Measurements from ENCODE around the gene SERPINB4.

SERPINB4 gene

DNA sequence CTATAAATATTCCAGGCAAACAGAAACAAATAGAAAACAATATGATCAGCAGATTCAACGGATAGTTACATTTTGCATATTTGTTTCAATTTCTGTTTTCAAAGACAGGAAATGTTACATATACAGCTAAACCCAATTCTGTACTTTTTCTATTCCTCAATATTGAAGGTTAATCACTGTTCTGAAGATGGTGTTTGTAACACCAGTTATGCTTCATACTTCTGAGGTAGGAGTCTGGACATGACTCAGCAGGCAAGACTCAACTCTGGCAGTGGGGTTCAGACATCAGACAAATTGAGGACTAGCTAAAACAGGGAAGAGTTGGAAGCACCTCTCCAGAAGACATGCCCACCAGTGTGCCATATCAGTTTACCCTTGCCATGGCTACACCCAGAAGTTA is 40.3 kb downstream of the SERPINB4 start:
- no peaks in the 10 kb centered on the region for H3K4me1 ChIP-seq (ENCODE audit: control insufficient read depth, low read length)
- H3K9me2 ChIP-seq (replicated peaks; ENCODE audit: control insufficient read depth, low read length), result no peaks in the 10 kb centered on the region
- H3K79me2 ChIP-seq (ENCODE audit: control insufficient read depth, low read length), result no peaks in the 10 kb centered on the region
- H4K20me1 ChIP-seq (ENCODE audit: control insufficient read depth, insufficient read depth, low read depth, low read length), result no peaks in the 10 kb centered on the region
- no peaks in the 10 kb centered on the region for H3K27me3 ChIP-seq (ENCODE audit: control insufficient read depth, low read length)
- no peak overlapping the region for H3K4me3 ChIP-seq (ENCODE audit: low read length)
- H3K4me2 ChIP-seq (ENCODE audit: low read length), result no peak overlapping the region
- TF ChIP-seq, protein P1, sequence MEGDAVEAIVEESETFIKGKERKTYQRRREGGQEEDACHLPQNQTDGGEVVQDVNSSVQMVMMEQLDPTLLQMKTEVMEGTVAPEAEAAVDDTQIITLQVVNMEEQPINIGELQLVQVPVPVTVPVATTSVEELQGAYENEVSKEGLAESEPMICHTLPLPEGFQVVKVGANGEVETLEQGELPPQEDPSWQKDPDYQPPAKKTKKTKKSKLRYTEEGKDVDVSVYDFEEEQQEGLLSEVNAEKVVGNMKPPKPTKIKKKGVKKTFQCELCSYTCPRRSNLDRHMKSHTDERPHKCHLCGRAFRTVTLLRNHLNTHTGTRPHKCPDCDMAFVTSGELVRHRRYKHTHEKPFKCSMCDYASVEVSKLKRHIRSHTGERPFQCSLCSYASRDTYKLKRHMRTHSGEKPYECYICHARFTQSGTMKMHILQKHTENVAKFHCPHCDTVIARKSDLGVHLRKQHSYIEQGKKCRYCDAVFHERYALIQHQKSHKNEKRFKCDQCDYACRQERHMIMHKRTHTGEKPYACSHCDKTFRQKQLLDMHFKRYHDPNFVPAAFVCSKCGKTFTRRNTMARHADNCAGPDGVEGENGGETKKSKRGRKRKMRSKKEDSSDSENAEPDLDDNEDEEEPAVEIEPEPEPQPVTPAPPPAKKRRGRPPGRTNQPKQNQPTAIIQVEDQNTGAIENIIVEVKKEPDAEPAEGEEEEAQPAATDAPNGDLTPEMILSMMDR (IDR thresholded peaks at IDR 0.05; ENCODE audit: low read depth, low read length, poor library complexity, severe bottlenecking), result no peak
- no peak for TF ChIP-seq EZH2phosphoT487 (IDR thresholded peaks at IDR 0.05; ENCODE audit: borderline replicate concordance, low read length)
- no peak overlapping the region for H3K27ac ChIP-seq (ENCODE audit: low read depth, low read length)
- no peaks in the 10 kb centered on the region for H3K36me3 ChIP-seq (ENCODE audit: control insufficient read depth, low read length)
- no peaks in the 10 kb centered on the region for H3F3A ChIP-seq (ENCODE audit: control insufficient read depth, insufficient read depth)
- H3K9me3 ChIP-seq (ENCODE audit: control insufficient read depth, insufficient read depth, low read length), result no peaks in the 10 kb centered on the region

DNA sequence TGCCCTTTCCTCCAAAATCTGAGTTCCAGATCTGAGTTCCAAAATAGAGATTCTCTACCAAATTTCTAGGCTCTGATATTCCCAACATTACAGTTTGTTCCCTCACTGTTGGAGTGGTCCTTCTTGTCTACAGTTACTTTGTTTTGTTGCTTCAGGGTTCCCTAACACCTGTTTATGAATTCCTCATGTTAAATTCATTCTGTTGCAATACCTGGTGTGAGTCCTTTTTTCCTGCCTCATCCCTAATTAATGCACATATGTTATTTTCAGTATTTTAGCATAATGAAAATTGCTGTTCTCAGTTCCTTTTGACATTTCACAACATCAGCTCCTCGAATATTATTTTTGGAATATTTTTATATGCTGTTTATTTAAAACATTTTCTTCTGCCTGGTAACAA is 40.7 kb downstream of the SERPINB4 start:
- TF ChIP-seq, protein P1 (IDR thresholded peaks at IDR 0.05; ENCODE audit: low read depth, low read length, poor library complexity, severe bottlenecking), result no peak
- no peak for TF ChIP-seq EZH2phosphoT487 (IDR thresholded peaks at IDR 0.05; ENCODE audit: borderline replicate concordance, low read length)
- Histone ChIP-seq H3K36me3 (ENCODE audit: control insufficient read depth, low read length) (no peaks in the 10 kb centered on the region), H3K27ac (ENCODE audit: low read depth, low read length) (no peak overlapping the region), H3K4me3 (ENCODE audit: low read length) (no peak overlapping the region), H3K79me2 (ENCODE audit: control insufficient read depth, low read length) (no peaks in the 10 kb centered on the region), H3K9me2 (replicated peaks; ENCODE audit: control insufficient read depth, low read length) (no peaks in the 10 kb centered on the region), H4K20me1 (ENCODE audit: control insufficient read depth, insufficient read depth, low read depth, low read length) (no peaks in the 10 kb centered on the region), H3K27me3 (ENCODE audit: control insufficient read depth, low read length) (no peaks in the 10 kb centered on the region), H3F3A (ENCODE audit: control insufficient read depth, insufficient read depth) (no peaks in the 10 kb centered on the region), H3K4me2 (ENCODE audit: low read length) (no peak overlapping the region), H3K9me3 (ENCODE audit: control insufficient read depth, insufficient read depth, low read length) (no peaks in the 10 kb centered on the region), H3K4me1 (ENCODE audit: control insufficient read depth, low read length) (no peaks in the 10 kb centered on the region)

DNA sequence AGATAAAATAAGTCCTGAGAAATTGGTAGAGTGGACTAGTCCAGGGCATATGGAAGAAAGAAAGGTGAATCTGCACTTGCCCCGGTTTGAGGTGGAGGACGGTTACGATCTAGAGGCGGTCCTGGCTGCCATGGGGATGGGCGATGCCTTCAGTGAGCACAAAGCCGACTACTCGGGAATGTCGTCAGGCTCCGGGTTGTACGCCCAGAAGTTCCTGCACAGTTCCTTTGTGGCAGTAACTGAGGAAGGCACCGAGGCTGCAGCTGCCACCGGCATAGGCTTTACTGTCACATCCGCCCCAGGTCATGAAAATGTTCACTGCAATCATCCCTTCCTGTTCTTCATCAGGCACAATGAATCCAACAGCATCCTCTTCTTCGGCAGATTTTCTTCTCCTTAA is 47.1 kb downstream of the SERPINB4 start:
- Histone ChIP-seq H3K4me3 (ENCODE audit: low read length) (no peak overlapping the region), H4K20me1 (ENCODE audit: control insufficient read depth, insufficient read depth, low read depth, low read length) (no peaks in the 10 kb centered on the region), H3K27ac (ENCODE audit: low read depth, low read length) (no peak overlapping the region), H3K36me3 (ENCODE audit: control insufficient read depth, low read length) (no peaks in the 10 kb centered on the region), H3K79me2 (ENCODE audit: control insufficient read depth, low read length) (no peaks in the 10 kb centered on the region), H3K4me1 (ENCODE audit: control insufficient read depth, low read length) (no peaks in the 10 kb centered on the region), H3K4me2 (ENCODE audit: low read length) (no peak overlapping the region), H3K9me3 (ENCODE audit: control insufficient read depth, insufficient read depth, low read length) (no peaks in the 10 kb centered on the region), H3F3A (ENCODE audit: control insufficient read depth, insufficient read depth) (no peaks in the 10 kb centered on the region), H3K27me3 (ENCODE audit: control insufficient read depth, low read length) (no peaks in the 10 kb centered on the region), H3K9me2 (replicated peaks; ENCODE audit: control insufficient read depth, low read length) (no peaks in the 10 kb centered on the region)
- TF ChIP-seq EZH2phosphoT487 (IDR thresholded peaks at IDR 0.05; ENCODE audit: borderline replicate concordance, low read length), result no peak
- TF ChIP-seq, protein P1 (IDR thresholded peaks at IDR 0.05; ENCODE audit: low read depth, low read length, poor library complexity, severe bottlenecking), result no peak

DNA sequence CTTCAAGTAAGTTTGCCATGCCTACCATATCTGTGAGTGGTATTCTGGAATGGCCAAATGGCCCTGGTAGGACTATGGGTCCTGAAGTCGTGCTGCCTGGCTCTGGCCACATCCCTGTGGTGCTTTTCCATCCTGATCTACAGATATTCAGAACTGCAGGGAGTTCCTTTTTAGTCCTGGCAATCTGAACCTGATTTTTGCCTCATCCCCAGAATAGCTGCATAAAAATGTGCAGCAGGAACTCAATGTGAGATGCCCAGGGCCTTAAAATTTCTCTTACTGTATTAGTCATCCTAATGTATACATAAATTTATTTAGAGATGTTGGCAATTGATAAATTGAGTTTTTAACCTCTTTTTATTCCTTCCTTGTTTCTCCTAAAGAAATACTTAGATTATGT is 51.6 kb downstream of the SERPINB4 start:
- no peaks in the 10 kb centered on the region for H4K20me1 ChIP-seq (ENCODE audit: control insufficient read depth, insufficient read depth, low read depth, low read length)
- no peaks in the 10 kb centered on the region for H3K9me3 ChIP-seq (ENCODE audit: control insufficient read depth, insufficient read depth, low read length)
- H3K4me2 ChIP-seq (ENCODE audit: low read length), result no peak overlapping the region
- TF ChIP-seq, protein P1 (IDR thresholded peaks at IDR 0.05; ENCODE audit: low read depth, low read length, poor library complexity, severe bottlenecking), result no peak
- no peak for TF ChIP-seq EZH2phosphoT487 (IDR thresholded peaks at IDR 0.05; ENCODE audit: borderline replicate concordance, low read length)
- no peak overlapping the region for H3K4me3 ChIP-seq (ENCODE audit: low read length)
- no peaks in the 10 kb centered on the region for H3K4me1 ChIP-seq (ENCODE audit: control insufficient read depth, low read length)
- no peaks in the 10 kb centered on the region for H3F3A ChIP-seq (ENCODE audit: control insufficient read depth, insufficient read depth)
- H3K27me3 ChIP-seq (ENCODE audit: control insufficient read depth, low read length), result no peaks in the 10 kb centered on the region
- H3K79me2 ChIP-seq (ENCODE audit: control insufficient read depth, low read length), result no peaks in the 10 kb centered on the region
- H3K36me3 ChIP-seq (ENCODE audit: control insufficient read depth, low read length), result no peaks in the 10 kb centered on the region
- no peak overlapping the region for H3K27ac ChIP-seq (ENCODE audit: low read depth, low read length)
- no peaks in the 10 kb centered on the region for H3K9me2 ChIP-seq (replicated peaks; ENCODE audit: control insufficient read depth, low read length)
